Activated CD4-positive, alpha-beta T cell treated with anti-CD3 and anti-CD28 coated beads, Interleukin-2, amount 50 U/mL, for 24 hours (primary cell): ENCODE measurements around the gene GTF2I.
"Not testable (repeated sequence)": the region's sequence is repeated elsewhere in the genome, so short reads cannot be mapped to it uniquely, and the experiment has no call there.

Source experiments
- DNase-seq, 2 donors: peaks; one replicate each; pipeline ENCODE4 v3.0.0-alpha.2; 2020; ENCODE audit warnings: low read depth in 1 of 2, low spot score in 1 of 2

GTF2I gene

DNA sequence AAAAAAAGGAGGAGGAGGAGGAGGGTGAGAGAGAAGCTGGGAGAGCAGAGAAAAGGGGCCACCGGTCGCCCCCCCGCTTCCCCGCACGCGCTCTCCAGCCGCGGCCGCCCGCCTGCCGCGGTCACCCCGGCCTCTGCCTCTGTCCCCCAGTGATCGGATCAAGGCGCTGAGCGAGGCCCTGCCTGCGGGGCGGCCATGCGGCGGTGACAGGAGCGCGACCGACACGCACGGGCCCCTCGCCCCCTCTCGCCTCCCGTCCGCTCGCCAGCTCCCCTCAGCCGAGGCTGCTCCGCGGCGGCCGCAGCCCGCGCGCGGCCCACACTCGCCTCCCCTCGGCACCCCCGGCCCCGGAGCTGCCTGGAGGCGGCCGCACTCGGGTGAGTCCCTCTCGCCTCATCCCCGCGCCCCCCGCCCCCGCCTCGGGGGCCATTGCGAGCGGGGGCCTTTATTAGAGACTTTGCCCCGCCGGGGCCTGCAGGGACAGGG is at the start of gene GTF2I:
GTF2I (plus strand) TSS at position 27 of the 486 bp plus-strand sequence. CDS start 31,411 bp downstream, outside the sequence.
- DNase-seq: peak in 1 of 2 donors; percentile 36

- no peak for DNase-seq
Observed at GRCh38 chr7:74612015-74612829, 45.3 kb upstream of the GTF2I start.

GRCh38 chr7:74615933-74616780 is 41.4 kb upstream of the GTF2I start:
- no peak for DNase-seq

- DNase-seq: no peak
Observed at GRCh38 chr7:74617180-74617744, 40.3 kb upstream of the GTF2I start.

DNA sequence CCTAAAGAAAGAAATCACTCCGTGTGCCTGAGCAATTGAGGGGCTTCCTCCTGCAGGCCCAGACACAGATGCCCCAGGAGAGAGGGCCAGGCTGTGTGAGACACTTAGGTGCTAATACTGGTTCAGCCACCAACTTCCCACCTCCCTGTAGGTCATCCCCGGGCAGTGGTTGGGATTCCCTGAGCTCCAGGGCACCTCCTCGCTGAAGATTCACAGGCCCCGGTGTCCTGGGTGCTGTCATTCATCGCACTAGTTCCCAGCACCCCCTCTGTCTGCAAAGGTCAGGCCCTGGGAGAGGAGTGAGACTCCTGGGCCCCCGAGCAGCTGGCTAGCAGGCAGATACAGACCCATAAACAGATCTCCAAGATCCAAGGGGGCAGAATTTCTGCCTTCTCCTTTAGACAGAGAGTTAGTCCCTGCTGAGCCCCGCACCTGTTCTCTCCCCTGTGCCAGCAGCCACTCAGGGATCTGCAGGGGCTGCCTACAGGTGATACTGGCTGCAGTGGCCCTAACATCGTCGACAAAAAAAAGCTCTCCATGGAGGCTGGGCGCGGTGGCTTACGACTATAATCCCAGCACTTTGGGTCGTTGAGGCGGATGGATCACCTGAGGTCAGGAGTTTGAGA is 38.2 kb upstream of the GTF2I start:
- no peak for DNase-seq

DNA sequence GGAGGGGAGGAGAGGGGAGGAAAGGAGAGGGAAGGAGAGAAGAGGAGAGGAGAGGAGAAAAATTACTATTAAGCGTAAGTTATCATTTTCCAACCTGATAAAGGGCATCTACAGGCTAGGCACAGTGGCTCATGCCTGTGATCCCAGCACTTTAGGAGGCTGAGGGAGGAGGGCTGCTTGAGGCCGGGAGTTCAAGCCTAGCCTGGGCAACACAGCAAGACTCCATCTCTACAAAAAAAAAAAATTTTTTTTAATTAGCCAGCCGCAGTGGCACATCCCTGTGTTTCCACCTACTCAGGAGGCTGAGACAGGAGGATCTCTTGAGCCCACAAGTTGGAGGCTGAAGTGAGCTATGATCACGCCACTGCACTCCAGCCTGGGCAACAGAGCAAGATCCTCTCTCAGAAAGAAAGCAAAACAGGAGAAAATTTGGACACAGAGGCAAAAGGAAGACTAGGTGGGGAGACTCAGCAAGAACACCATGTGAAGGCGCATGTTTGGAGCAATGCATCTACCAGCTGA is 35.2 kb upstream of the GTF2I start:
- no peak for DNase-seq

- DNase-seq: no peak
Observed at GRCh38 chr7:74623135-74623534, 34.4 kb upstream of the GTF2I start.

- DNase-seq: no peak
Observed at GRCh38 chr7:74625446-74625845, 32.1 kb upstream of the GTF2I start.

- no peak for DNase-seq
Observed at GRCh38 chr7:74627661-74628411, 29.7 kb upstream of the GTF2I start.

GRCh38 chr7:74632505-74632904 is 25.0 kb upstream of the GTF2I start:
- no peak for DNase-seq

GRCh38 chr7:74633451-74633921 is 24.0 kb upstream of the GTF2I start:
- DNase-seq: no peak

GRCh38 chr7:74637745-74638144 is 19.8 kb upstream of the GTF2I start:
- DNase-seq: no peak

DNA sequence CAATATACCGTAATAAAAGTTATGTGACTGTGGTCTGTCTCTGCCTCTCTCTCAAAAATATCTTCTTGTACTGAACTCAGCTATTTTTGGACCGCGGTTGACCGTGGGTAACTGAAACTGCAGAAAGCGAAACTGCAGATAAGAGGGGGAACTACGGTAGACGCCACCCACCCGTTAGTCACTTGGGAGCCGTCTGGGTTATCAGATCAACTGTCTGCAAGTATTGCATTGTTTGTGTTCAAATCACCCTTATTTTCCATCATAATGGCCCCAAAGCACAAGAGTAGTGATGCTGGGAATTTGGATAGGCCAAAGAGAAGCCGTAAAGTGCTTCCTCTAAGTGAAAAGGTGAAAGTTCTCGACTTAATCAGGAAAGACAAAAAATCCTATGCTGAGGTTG is 7.5 kb upstream of the GTF2I start:
- DNase-seq: peak; percentile 54 to 86

GRCh38 chr7:74650493-74651132 is 6.9 kb upstream of the GTF2I start:
- DNase-seq: peak in 1 of 2 donors; percentile 30

- not testable (repeated sequence) for DNase-seq
Observed at GRCh38 chr7:74651133-74651504, 6.4 kb upstream of the GTF2I start.

- DNase-seq: no peak
Observed at GRCh38 chr7:74653686-74654181, 3.8 kb upstream of the GTF2I start.

DNA sequence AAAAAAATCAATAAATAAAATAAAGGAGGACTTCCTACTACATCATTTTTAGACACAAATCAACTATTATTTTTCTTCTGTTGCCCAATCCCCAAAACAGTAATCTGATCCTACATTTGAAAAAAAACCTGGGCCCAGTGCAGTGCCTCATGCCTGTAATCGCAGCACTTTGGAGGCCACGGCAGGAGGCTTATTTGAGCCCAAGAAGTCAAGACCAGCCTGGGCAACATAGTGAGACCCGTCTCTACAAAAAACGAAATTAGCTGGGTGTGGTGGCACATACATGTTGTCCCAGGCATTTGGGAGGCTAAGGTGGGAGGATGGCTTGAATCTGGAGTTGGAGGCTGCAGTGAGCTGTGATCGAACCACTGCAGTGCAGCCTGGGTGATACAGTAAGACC is 2.7 kb upstream of the GTF2I start:
- no peak for DNase-seq

DNA sequence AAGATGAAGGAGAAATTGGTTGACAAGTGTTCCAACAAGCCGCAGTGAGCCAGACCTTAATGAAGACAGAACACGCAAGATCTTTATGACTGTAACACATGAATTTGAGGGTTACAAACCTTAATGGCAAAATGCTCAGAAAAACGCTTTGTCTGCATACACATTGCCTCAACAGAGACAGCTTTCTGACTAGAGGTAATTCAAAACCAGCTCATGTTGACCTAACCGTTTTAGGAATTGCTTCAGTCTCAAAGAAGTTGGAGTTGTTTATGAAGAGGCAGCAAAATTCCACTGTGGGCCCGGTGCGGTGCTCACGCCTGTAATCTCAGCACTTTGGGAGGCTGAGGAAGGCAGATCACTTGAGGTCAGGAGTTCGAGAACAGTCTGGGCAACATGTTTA is 2.2 kb upstream of the GTF2I start:
- DNase-seq: no peak

GRCh38 chr7:74655768-74656440 is 1.6 kb upstream of the GTF2I start:
- DNase-seq: no peak
